HG03342 (cell line): ENCODE measurements around the gene GUK1.

Source experiments
- ATAC-seq: cut with Tn5 transposase; IDR thresholded peaks from one replicate; pipeline ENCODE4 v1.9.1; 2021; ENCODE audit warnings: mild to moderate bottlenecking, moderate library complexity; ENCODE audit not compliant: unreplicated experiment

Gene GUK1, protein sequence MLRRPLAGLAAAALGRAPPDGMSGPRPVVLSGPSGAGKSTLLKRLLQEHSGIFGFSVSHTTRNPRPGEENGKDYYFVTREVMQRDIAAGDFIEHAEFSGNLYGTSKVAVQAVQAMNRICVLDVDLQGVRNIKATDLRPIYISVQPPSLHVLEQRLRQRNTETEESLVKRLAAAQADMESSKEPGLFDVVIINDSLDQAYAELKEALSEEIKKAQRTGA

DNA sequence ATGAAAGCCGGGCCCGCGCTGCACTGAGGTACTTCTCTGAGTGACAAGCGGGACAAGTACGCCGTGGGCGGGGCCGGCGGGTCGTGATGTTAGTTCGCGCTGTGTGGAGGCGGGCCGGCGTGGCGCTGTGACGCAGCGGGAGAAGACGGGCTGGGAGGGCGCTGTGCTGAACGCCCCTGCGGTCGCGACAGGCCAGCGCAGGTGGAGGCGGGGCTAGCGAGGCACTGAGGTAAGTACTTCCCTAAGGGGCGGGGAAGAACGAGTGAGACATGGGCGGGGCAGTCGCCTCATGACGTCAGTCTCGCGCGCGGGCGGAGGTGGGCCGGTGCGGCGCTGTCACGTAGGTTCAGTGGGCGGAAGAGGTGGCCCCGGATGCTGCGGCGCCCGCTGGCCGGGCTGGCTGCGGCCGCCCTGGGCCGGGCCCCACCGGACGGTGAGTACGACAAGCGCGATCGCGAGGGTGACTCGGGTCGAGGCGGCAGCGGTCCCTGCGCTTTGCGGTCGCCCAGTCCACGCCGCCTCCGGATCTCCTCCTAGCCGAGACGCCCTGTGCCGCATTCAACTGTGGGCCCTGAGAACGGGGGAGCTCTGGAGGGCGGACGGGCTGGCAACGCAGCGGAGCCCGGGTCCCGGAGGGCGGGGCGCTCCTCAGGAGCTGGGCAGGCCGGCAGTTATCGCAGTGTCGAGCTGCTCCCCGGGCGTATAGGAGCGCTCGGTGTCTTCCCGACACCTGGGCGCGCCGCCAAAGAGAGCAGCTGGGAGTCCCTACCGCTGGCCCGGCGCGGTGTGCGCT is at the start of gene GUK1:
Gene GUK1, plus strand, starts transcription at position 349 of the 793 bp plus-strand sequence. Its CDS starts 24 bp downstream, at position 373.
- peak; percentile 89 for ATAC-seq

DNA sequence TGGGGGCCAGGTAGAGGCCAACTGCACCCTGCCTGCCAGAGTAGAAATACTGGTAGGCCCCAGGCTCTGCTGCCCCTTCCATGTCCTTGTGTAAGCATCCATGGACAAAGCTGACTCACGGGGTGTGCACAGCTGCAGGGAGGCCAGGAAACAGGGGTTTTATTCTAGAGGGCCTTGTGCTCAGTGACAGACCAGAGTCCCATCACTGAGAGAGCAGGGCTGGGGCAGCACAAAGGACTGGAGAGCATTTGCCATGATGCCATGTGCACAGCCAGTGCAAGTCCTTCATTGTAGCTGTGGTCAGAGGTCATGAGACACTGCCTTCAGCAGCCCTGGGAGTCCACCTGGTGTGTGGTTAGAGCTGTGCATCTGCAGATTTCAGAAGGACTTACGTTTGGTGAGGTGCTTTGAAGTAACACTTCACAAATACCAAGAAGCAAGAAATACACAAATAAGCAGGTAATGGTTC is 49.4 kb upstream of the GUK1 start:
- no peak for ATAC-seq

DNA sequence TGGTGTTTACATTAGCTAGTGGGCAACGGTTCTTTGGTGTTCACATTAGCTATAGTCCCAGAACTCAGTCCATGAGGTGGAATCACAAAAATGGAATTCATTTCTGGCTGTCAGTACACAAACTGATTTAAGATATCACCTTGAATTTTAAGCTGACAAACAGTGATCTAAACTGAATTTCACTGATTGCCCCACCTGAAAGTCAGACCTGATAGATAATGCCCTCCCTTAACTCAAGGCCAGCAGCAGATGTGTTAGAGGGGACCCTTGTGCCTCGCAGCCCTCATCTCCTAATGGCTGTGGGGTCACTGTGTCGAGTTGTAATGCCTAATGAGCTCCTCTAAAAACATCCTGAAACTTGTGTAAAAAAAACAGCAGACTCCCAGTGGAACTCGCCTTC is 49.0 kb upstream of the GUK1 start:
- ATAC-seq, result no peak

DNA sequence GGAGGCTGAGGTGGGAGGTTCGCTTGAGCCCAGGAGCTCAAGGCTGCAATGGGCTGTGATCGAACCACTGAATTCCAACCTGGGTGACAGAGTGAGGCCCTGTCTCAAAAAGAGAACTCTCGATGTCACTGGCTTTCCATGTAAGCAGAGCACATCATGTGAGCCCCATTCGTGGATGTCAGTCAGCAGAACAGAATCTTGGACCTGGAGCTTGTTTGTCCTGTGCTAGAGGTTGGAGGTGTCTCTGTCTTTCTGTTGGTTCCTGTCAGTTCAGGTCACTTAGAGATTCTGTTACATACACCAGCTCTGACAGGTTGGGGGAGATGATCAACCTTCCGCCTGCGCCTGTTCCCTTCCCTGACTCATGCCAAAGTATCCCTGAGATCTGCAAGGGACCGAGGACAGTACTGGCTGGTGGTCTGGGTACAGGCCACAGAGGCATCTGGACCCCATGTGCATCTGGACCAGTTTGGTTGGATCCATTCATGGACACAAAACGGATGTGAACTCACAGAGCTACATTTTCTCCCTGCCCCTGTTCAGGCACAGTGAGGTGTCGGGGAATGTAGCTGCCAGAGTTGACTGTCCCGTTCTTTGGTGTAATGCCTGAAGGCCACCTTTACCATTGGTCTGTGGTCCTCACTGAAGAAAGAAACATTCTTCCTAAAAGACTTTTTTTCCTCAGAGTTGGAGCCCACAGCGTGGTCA is 47.6 kb upstream of the GUK1 start:
- ATAC-seq, result no peak

DNA sequence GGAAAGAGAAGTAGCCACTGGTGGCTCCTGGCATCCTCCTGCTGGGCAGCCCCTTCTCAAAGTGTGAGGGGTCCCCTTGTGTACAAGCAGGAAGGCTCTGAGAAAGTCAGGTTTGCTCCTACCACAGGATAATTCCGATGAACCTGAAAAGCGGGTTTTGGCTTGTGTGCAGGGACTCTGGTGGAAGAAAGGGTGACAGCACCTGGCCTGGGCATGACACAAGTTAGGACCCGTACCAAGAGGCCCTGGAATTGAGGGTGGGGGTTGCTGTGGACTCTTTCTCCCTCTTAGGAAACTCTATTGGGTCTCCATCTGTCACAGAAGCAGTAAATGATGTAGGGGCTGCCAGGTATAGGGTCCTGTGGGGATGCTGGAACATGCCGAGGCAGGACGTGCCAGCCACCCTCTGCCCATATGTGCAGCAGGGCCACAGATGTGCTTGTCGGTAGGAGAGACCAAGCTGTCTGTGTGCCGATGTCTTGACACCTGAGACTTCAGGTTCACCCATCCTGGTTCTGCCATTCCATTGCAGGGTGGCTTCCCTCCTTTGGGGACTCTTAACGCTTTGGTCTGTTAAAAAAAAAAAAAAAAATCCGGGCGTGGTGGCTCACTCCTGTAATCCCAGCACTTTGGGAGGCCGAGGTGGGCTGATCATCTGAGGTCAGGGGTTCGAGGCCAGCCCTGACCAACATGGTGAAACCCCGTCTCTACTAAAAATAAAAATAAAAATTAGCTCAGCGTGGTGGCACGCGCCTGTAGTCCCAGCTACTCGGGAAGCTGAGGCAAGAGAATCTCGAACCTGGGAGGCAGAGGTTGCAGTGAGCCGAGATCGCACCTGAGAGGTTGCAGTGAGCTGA is 46.8 kb upstream of the GUK1 start:
- ATAC-seq, result no peak

DNA sequence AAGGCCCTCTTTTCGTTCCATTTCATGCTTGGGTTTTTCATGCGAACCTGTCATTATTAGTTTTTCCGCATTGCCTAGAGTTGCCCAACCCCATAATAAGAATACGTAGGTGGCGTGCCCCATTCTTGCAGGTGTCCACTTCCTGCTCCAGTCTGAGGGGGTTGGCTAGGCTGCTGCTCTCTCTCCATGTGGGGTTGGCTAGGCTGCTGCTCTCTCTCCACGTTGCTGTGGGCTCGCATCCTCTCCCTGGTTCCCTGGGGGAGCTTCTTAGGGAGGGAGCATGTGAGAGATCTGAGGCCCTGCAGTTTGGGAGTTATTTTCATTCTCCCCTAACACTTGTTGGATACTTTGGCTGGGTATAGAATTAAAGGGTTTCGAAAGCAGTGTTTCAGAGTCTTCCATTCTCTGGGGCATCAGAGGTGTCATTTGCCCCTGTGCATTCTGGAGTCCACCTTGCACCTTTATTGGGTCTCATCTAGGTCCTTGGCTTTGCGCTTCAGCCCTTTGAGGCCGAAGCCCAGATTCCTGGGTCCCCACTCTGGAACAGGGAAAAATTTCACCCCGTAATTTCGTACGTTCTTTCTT is 45.6 kb upstream of the GUK1 start:
- ATAC-seq, result no peak

DNA sequence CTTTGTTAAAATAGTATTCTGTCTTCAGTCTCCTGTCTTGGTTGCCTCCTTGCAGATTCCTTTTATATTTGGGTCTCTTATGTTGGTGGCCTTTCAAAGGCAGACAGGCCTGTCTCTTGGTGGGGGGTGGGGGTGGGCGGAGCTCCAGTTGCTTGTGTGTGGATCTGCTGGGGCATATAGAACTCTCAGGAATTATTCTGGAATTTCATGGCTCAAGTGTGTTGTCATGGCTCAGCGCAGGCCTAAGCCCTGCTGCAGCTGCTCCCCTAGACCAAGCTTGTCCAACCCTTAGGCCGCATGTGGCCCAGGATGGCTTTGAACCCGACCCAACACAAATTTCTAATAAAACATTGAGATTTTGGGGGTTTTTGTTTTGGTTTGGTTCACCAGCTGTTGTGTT is 44.9 kb upstream of the GUK1 start:
- no peak for ATAC-seq

DNA sequence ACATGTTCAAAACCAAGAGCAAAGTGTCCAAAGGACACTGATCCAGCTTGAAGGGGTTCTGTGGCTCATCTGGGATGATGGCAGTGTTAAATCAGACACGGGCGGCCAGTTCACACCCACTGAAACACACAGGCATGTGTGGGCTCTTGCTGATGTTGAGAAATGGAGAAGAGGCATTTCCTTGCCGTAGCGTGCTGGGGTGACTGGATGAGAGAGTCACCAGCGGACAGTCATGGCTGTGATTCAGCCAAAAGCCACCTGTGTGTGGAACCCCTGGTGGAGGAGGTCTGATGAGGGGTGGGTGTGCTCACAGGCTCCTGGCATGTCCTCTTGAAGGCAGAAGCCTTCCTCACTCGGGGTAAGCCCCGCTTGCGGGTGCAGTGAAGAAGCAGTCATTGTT is 44.1 kb upstream of the GUK1 start:
- no peak for ATAC-seq

DNA sequence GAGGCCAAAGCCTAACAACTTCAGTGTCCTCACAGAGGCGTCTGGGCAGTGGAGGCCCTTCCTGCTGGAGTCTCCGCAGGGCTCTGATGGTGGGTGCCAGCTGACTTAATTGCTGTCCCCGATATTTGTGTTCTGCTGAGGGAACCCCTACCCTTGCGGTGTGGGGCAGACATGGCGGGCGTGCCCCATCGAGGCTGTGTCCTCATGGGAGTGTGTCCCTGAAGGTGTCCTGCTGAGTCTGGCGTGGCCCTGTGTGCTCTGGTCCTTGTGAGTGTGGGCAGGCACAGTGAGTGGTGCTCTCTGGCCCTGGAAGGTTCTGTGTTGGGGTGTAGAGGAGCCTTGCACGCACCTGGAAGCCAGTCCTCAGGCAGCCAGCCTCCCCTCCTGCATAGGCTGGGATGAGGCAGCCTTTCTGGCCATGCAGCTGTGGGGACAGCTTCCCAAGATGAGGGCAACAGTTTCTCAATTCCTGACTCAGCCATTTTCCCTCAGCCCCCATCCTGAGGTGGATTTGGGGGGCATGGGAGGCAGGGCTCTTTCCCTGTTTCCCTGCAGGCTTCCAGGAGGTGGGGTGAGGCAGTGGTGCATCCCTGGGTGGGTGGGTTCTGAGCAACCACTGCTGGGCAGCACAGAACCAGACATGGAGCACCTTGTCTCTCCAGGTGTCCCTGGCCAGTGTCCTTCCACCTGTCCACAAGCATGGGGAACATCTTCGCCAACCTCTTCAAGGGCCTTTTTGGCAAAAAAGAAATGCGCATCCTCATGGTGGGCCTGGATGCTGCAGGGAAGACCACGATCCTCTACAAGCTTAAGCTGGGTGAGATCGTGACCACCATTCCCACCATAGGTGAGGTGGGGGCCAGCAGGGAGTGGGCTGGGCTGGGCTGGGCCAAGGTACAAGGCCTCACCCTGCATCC is 43.4 kb upstream of the GUK1 start:
- no peak for ATAC-seq

DNA sequence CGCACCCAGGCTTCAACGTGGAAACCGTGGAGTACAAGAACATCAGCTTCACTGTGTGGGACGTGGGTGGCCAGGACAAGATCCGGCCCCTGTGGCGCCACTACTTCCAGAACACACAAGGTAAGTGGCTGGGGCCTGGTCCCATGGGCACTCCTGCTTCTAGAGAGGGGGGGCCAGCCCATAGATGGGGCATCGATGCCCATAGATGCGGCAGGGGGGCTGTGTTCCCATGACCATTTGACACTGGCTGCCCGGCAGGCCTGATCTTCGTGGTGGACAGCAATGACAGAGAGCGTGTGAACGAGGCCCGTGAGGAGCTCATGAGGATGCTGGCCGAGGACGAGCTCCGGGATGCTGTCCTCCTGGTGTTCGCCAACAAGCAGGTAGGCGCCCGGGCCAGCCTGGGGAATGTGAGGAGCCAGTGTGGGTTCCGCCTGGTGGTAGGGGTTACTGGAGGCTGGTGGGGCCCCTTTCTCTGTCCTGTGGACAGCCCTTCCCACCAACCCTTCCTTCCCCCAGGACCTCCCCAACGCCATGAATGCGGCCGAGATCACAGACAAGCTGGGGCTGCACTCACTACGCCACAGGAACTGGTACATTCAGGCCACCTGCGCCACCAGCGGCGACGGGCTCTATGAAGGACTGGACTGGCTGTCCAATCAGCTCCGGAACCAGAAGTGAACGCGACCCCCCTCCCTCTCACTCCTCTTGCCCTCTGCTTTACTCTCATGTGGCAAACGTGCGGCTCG is 42.6 kb upstream of the GUK1 start:
- ATAC-seq, result no peak

DNA sequence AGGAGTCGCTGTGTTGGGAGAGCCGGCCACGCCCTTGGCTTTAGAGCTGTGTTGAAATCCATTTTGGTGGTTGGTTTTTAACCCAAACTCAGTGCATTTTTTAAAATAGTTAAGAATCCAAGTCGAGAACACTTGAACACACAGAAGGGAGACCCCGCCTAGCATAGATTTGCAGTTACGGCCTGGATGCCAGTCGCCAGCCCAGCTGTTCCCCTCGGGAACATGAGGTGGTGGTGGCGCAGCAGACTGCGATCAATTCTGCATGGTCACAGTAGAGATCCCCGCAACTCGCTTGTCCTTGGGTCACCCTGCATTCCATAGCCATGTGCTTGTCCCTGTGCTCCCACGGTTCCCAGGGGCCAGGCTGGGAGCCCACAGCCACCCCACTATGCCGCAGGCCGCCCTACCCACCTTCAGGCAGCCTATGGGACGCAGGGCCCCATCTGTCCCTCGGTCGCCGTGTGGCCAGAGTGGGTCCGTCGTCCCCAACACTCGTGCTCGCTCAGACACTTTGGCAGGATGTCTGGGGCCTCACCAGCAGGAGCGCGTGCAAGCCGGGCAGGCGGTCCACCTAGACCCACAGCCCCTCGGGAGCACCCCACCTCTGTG is 41.7 kb upstream of the GUK1 start:
- ATAC-seq, result no peak

DNA sequence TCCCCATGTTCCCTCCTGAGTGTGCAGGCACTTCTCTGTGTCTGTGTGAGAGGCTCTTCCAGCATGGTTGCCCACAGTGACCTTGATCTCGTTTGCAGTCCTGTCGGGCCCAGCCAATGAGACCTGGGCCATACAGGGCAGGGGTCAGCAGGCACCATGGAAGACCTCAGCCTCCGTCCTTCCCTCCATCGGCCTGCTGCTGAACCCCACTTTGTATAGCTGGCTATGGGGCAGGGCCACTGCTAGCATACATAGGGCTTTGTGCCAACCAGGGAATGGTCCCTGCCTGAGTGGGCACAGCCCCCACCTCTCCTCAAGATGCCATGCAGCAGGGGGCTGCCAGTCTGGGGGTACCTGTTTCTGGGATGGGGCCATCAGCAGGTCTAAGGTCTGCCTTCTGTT is 40.7 kb upstream of the GUK1 start:
- ATAC-seq, result no peak

DNA sequence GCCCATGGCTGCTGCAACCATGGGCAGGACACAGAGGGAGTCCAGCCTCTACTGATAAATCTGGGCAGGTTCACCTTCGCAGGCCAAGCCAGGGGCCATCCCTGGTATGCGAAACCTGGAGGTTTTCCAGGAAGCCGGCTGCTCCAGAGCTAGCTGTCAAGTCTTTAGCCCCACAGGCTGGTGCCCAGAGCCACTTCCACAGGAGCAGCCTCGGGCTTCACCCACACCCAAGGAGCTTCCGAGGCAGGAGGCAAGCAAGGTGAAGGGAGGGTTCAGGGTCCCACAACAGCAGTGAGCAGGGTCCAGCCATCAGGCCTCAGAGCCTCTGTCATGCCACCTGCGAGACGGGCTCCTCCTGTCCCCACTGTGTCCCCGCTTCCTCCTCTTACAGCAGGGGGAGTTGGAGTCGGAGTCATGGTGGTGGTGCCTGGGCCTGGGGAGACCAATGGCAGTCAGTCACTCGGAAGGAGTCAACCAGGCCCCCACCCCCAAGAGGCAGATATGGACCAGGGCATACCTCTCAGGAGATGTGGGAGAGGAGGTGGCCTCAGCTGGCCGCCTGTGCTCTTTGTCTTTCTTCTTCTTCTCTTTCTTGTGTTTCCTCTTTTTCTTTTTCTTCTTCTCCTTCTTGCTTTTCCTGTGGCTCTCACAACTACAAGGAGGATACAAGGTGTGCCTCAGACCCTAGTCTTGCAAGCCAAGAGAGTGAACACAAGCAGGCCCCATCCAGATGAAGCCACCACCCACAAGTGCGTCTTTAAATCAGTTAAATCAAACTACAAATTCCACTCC is 39.1 kb upstream of the GUK1 start:
- ATAC-seq, result no peak

DNA sequence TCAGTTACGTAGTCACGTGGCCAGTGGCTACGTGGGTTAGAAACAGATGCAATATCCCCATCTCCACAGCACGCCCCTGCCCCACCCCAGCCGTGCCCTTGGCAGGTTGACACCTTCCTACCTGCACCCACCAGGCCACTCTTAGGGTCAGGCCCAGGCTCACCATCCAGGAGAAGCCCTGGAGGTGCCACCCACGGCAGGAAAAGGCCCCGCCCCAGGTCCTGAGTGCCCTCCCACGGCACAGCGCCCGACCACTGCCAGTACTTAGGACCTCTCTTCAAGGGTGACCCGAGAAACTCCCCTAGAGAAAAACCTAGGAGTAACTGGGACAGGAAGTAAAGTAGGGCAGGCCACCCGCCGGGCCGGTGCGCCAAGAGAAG is 38.5 kb upstream of the GUK1 start:
- ATAC-seq, result no peak

DNA sequence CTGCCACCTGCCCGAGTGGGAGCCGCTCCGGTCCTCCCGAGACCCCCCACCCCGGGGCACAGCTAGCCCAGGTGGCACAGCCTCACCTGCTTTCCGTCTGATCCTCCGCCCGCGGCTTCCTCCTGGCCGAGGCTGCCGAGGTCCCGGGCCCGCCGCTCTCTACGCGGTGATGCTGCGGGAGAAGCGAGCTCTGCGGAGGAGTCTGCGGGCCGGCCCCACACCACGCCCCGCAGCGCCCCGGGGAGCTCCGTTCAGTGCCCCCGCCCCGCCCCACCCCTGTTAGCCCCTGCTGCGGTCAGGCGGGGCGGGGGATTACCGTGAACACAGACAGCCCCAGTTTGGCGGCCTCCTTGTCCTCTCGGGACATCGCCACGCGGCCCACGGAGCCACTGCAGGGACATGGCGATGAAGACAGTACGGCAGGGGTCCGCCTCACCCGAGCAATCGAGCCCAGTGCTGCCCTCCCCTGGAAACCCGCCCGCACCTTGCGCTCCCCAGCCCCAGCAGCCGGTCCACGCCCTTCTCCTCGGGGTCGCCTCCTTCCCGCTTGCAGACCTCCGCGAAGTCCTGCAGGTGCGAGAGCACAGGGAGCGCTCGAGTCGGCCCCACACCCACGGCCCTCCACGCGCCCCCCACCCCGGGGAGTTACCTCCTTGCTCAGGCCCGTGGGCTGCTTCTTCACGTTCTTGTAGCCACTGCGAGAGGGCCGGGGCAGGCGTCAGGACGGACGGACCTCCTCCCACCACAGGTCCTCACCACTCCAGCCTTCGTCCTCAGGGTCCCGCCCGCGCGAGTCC is 37.9 kb upstream of the GUK1 start:
- peak; percentile 22 for ATAC-seq

DNA sequence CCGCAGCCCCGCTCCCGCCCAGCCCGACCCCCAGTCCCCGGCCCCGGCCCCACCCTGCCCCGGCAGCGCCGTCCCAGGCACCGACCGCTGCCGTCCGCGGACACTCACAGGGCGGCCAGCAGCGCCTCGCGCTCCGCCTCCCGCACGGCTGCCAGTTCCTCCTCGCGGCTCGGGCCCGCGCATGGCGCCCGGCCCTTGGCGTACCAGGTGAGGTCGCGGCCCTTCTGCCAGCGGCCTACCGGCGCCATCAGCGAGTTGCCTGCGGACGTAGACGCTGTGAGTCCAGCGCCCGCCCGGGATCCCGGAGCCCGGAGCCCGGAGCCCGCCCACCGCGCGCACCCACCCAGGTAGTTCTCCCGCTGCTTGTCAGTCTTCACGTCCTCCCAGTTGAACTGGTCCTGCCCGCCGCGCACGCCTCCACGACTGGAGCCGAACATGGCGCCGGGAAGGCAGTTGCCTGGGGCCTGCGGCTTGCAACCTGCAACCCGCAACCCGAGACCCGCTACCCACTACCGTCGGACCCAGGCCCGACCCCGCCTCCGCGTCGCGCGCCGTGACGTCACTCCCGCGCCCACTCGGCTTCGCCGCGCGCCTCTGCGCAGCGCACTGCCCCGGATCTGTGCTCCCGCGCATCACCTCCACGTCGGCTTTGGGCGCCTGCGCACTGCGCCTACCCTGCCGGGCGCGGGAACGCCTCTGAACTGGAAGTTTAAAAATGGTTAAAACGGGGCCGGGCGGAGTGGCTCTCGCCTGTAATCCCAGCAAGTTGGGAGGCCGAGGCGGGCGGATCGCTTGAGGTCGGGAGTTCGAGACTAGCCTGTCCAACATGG is 37.1 kb upstream of the GUK1 start, which contains the start of gene C1orf35:
Gene C1orf35, minus strand, starts transcription at position 535 of the 830 bp plus-strand sequence. Its CDS starts 98 bp downstream, at position 437.
- ATAC-seq, result peak; percentile 65
